Liver (tissue), 3 donors: Measurements from ENCODE around the gene SPHK2.

Experiments
- CTCF ChIP-seq: fragments of 150-350 bp; IDR thresholded peaks from 2 replicates; pipeline ENCODE4 v1.5.1; 2017; ENCODE audit warnings: improper control_type of control experiment, low read depth, low read length; ENCODE audit not compliant: missing input control
- HNF4A ChIP-seq, 2 donors: conservative IDR thresholded peaks; 2 replicates each; pipeline ENCODE4 v1.6.1; 2016; ENCODE audit warnings: antibody characterized with exemption in 2 of 2, mild to moderate bottlenecking in 2 of 2
- HNF4G ChIP-seq: IDR thresholded peaks from 2 replicates; pipeline ENCODE4 v1.6.1; 2016; ENCODE audit warnings: antibody characterized with exemption
- TAF1 ChIP-seq: conservative IDR thresholded peaks from 2 replicates; pipeline ENCODE4 v1.6.1; 2016; ENCODE audit warnings: antibody characterized with exemption, mild to moderate bottlenecking
- donor health status: healthy.
- donor health status: healthy.

DNA sequence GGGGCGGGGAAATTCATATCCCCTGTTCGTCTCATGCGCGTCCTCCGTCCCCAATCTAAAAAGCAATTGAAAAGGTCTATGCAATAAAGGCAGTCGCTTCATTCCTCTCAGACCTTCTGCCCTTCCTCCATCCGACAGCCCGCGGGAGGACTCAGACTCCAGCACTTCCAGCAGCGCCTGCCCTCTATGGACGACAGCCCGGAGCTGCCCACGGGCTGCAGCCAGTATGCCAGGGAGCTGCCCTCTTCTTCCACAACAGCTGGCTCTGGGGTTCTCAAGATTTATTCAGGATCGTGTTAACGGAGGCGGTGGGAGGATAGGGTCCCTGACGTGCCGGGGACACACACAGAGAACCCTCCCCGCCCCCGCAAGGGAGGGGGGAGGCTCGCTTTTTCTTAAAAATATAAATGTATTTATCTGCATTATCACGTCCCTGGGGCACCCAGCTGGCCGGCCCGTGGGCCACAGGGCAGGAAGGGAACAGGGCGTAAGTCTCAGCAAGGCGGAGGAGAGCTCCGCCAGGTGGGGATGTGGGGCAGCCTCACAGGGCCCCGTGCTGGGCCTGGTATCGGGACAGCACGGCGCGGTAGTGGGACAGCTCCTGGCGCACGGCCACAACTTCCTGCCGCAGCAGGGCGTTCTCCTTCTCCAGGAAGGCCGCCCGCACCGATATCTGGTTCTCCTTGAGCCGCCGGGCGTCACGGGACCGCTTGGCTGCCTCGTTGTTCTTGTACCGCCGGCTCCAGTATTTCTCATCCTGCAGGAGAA lies 11.2 kb downstream of the SPHK2 start:
- TF ChIP-seq HNF4A (conservative IDR thresholded peaks at IDR 0.05) (no peak), CTCF (no peak), TAF1 (no peak), HNF4G (no peak)
